ENCODE measurements around the gene RNF144B. TPM values are rescaled to one million over a fixed set of nuclear protein-coding genes. Genes with fewer than 3 reads are reported as not detected.
A peak's percentile ranks its signal among the peaks of the same experiment; 100 is the strongest.
"Not testable (repeated sequence)": the region's sequence is repeated elsewhere in the genome, so short reads cannot be mapped to it uniquely, and the experiment has no call there.

RNF144B gene
- polyA plus RNA-seq, 10 donors = 5.1 to 14.9 (median 8.7) TPM

GRCh38 chr6:18436341-18436740 is 49.2 kb downstream of the RNF144B start:
- DNase-seq = no peak

GRCh38 chr6:18439581-18439980 is 52.4 kb downstream of the RNF144B start:
- DNase-seq = no peak

GRCh38 chr6:18441251-18441979 is 54.3 kb downstream of the RNF144B start:
- peak in 1 of 3 donors; percentile 3 for DNase-seq

- DNase-seq = peak in 2 of 3 donors; percentile 10 to 32
Measured at GRCh38 chr6:18444111-18444510, 57.0 kb downstream of the RNF144B start.

GRCh38 chr6:18445228-18445627 is 58.1 kb downstream of the RNF144B start:
- DNase-seq = no peak

- no peak for DNase-seq
Measured at GRCh38 chr6:18446771-18447170, 59.6 kb downstream of the RNF144B start.

GRCh38 chr6:18447552-18447951 is 60.4 kb downstream of the RNF144B start:
- no peak for DNase-seq

- no peak for DNase-seq
Measured at GRCh38 chr6:18451756-18452155, 64.6 kb downstream of the RNF144B start.

GRCh38 chr6:18454446-18454845 is 67.3 kb downstream of the RNF144B start:
- no peak for DNase-seq

- no peak for DNase-seq
Measured at GRCh38 chr6:18457065-18457737, 70.1 kb downstream of the RNF144B start.

GRCh38 chr6:18458086-18458485 is 70.9 kb downstream of the RNF144B start:
- not testable (repeated sequence) for DNase-seq

GRCh38 chr6:18463429-18463828 is 76.3 kb downstream of the RNF144B start:
- no peak for DNase-seq

- no peak for DNase-seq
Measured at GRCh38 chr6:18464176-18464575, 77.0 kb downstream of the RNF144B start.

GRCh38 chr6:18465410-18466154 is 78.4 kb downstream of the RNF144B start:
- no peak for DNase-seq

GRCh38 chr6:18467741-18468502 is 80.8 kb downstream of the RNF144B start:
- no peak for DNase-seq

GRCh38 chr6:18468503-18468843 is 81.3 kb downstream of the RNF144B start:
- no peak for DNase-seq

GRCh38 chr6:18469536-18469935 is 82.4 kb downstream of the RNF144B start:
- no peak for DNase-seq

GRCh38 chr6:18471232-18471964 is 84.2 kb downstream of the RNF144B start:
- DNase-seq = no peak

- no peak for DNase-seq
Measured at GRCh38 chr6:18472941-18473340, 85.8 kb downstream of the RNF144B start.

GRCh38 chr6:18473755-18474154 is 86.6 kb downstream of the RNF144B start:
- no peak for DNase-seq

GRCh38 chr6:18477301-18477941 is 90.3 kb downstream of the RNF144B start:
- peak in 2 of 3 donors; percentile 9 to 22 for DNase-seq

All from muscle of back (tissue), 11 donors.